K562 (cell line): Measurements from ENCODE around the gene USP48. TPM values are rescaled to one million over a fixed set of nuclear protein-coding genes. Genes with fewer than 3 reads are reported as not detected.

ENCODE experiments used
- BCL6 ChIP-seq: fragments of 250-450 bp; sonication (Bioruptor Pico); IDR thresholded peaks from 2 replicates; pipeline ENCODE4 v1.4.0; 2020
- DNMT1 ChIP-seq: fragments of 450-650 bp; IDR thresholded peaks from 2 replicates; pipeline ENCODE4 v1.6.1; 2016; ENCODE audit warnings: antibody characterized with exemption, mild to moderate bottlenecking
- ESRRA ChIP-seq: fragments of 450-650 bp; IDR thresholded peaks from 2 replicates; pipeline ENCODE4 v1.6.1; 2014; ENCODE audit warnings: low read depth, mild to moderate bottlenecking, moderate library complexity, borderline replicate concordance
- ETV6 ChIP-seq, 3 experiments: fragments of 150-350 bp in 1 of 3; sonication (generic) in 1 of 3; formaldehyde crosslinking in 1 of 3; IDR thresholded peaks; 2 replicates each; pipeline versions ENCODE4 v1.6.1 to v1.8.0; 2014 to 2022; ENCODE audit warnings: borderline replicate concordance in 2 of 3, low read depth in 2 of 3, antibody characterized with exemption in 1 of 3, low read length in 1 of 3, mild to moderate bottlenecking in 1 of 3, missing genetic modification reagents in 1 of 3
- GTF2E2 ChIP-seq: fragments of 200-800 bp; sonication (Bioruptor generic); IDR thresholded peaks from 2 replicates; pipeline ENCODE4 v1.6.1; 2016; ENCODE audit warnings: missing genetic modification characterization, missing compliant biosample characterization
- NCOA2 ChIP-seq, 2 experiments: fragments of 450-650 bp; IDR thresholded peaks; 2 replicates each; pipeline ENCODE4 v1.6.1; 2018; ENCODE audit warnings: mild to moderate bottlenecking in 2 of 2, moderate library complexity in 1 of 2; ENCODE audit not compliant: partially characterized antibody in 2 of 2
- NELFE ChIP-seq: IDR thresholded peaks from 2 replicates; pipeline ENCODE4 v1.6.1; 2011; ENCODE audit warnings: mild to moderate bottlenecking; ENCODE audit not compliant: insufficient read depth, insufficient read length
- NFATC3 ChIP-seq: fragments of 450-650 bp; IDR thresholded peaks from 2 replicates; pipeline ENCODE4 v1.6.1; 2017; ENCODE audit warnings: mild to moderate bottlenecking
- PHF20 ChIP-seq: fragments of 450-650 bp; IDR thresholded peaks from 2 replicates; pipeline ENCODE4 v1.6.1; 2018; ENCODE audit not compliant: partially characterized antibody
- RBM14 ChIP-seq: fragments of 200-400 bp; formaldehyde crosslinking; IDR thresholded peaks from 2 replicates; pipeline ENCODE4 v1.6.1; 2018; ENCODE audit warnings: low read depth, mild to moderate bottlenecking, low read length, moderate library complexity, borderline replicate concordance; ENCODE audit not compliant: insufficient read depth
- SMARCA4 ChIP-seq: fragments of 450-650 bp; IDR thresholded peaks from 2 replicates; pipeline ENCODE4 v1.6.1; 2016
- STAT5A ChIP-seq: IDR thresholded peaks from 2 replicates; pipeline ENCODE4 v1.6.1; 2012; ENCODE audit warnings: low read length, inconsistent platforms, borderline replicate concordance
- TGIF2 ChIP-seq: sonication (generic); formaldehyde crosslinking; IDR thresholded peaks from 2 replicates; pipeline ENCODE4 v1.8.1; 2022; ENCODE audit warnings: mild to moderate bottlenecking, missing genetic modification reagents, moderate library complexity
- ZNF197 ChIP-seq: fragments of 200-800 bp; sonication (Bioruptor generic); IDR thresholded peaks from 2 replicates; pipeline ENCODE4 v1.6.1; 2016; ENCODE audit warnings: low read depth, missing genetic modification characterization, missing compliant biosample characterization
- ZNF589 ChIP-seq: fragments of 200-800 bp; sonication (Bioruptor generic); IDR thresholded peaks from 2 replicates; pipeline ENCODE4 v1.6.1; 2016; ENCODE audit warnings: low read depth, missing genetic modification characterization, missing compliant biosample characterization
- ZNF717 ChIP-seq: fragments of 250-450 bp; sonication (Bioruptor Pico); IDR thresholded peaks from 2 replicates; pipeline ENCODE4 v1.5.0; 2021
- polyA plus RNA-seq, 8 experiments: library from polyadenylated mRNA; depleted of rRNA in 4 of 8; stranded (reverse) in 5 of 8; unstranded in 3 of 8; fragments of >200 nt; fragmentation: Nextera tagmentation in 2 of 8; fragmentation: Illumina TruSeq in 1 of 8; extraction: Ambion mirVana in 2 of 8; extraction: Trizol in 1 of 8; gene quantifications; 2 replicates each; pipeline versions ENCODE4 v1.2.1 to v1.2.3, GENCODE V29; 2011 to 2014; ENCODE audit warnings: inconsistent platforms in 1 of 8, missing spikeins in 1 of 8
- total RNA-seq, 7 experiments: library from RNA; depleted of rRNA in 6 of 7; stranded (reverse); fragments of >200 nt in 6 of 7; fragmentation: Illumina TruSeq in 2 of 7; extraction: Trizol in 2 of 7; gene quantifications; 2 replicates each; pipeline versions ENCODE4 v1.2.1 to v1.2.3, GENCODE V29; 2011 to 2021; ENCODE audit warnings: low replicate concordance in 1 of 7
- TF ChIP-seq, protein P1 (sequence below): sonication (generic); formaldehyde crosslinking; IDR thresholded peaks from 2 replicates; pipeline ENCODE4 v1.8.1; 2022; ENCODE audit warnings: missing genetic modification reagents
- TF ChIP-seq, protein P2 (sequence below): fragments of 450-650 bp; formaldehyde crosslinking; IDR thresholded peaks from 2 replicates; pipeline ENCODE4 v1.4.0; 2022; ENCODE audit warnings: missing genetic modification characterization
- TF ChIP-seq, protein P3 (sequence below): fragments of 450-650 bp; IDR thresholded peaks from 2 replicates; pipeline ENCODE4 v1.6.1; 2014; ENCODE audit warnings: low read depth, mild to moderate bottlenecking, moderate library complexity, borderline replicate concordance
- TF ChIP-seq, protein P4 (sequence below): fragments of 450-650 bp; IDR thresholded peaks from one replicate; pipeline ENCODE4 v1.6.1; 2018; ENCODE audit warnings: mild to moderate bottlenecking, moderate library complexity; ENCODE audit not compliant: partially characterized antibody

USP48 gene
- total and polyA plus RNA-seq, 9 of the 15 experiments (the other 6 are each of a cell fraction or from before 2014, with no cell fraction given), result 23.3 to 123 (median 106) TPM

DNA sequence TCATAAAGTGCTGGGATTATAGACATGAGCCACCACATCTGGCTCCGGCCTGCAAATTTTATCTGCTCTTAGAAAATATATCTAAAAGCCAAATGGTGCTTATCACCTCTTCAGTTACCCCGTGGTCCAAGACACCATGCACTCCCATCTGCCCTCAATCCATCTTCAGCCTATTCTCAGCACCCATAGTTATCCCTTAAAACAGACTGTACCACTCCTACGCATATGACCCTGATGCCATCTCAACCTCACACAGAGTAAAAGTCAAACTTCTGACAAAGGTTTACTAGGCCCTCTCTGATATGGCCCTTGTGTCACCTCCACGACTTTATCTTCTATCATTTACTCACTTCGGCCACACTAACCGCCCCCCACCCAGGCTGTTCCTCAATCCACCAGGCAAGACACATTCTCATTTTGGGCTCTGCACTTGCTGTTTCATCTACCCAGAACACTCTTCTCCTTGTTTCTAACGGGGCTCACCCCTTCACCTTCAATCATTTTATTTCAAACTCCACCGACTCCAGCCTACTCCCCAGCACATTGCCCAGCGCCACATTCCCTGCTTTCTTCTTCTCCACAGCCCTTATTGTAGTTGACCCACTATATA is 33.0 kb downstream of the USP48 start (continued):
- TF ChIP-seq TGIF2 (CRISPR knock-in tag), result no peak
- TF ChIP-seq ZNF197 (CRISPR knock-in tag), result peak; percentile 48; the same call in 1 of the 2 replicates
- TF ChIP-seq ZNF589, result no peak
- TF ChIP-seq SMARCA4, result peak; percentile 91
- no peak; the same call in 1 of the 2 replicates for TF ChIP-seq BCL6 (CRISPR knock-in tag)
- no peak for TF ChIP-seq NELFE
- no peak for TF ChIP-seq NCOA2 (IDR thresholded peaks at IDR 0.05; ENCODE audit: partially characterized antibody in 2 of 2)
- no peak for TF ChIP-seq GTF2E2 (tag)
- TF ChIP-seq PHF20, result no peak
- TF ChIP-seq DNMT1, result no peak
- TF ChIP-seq, protein P1, sequence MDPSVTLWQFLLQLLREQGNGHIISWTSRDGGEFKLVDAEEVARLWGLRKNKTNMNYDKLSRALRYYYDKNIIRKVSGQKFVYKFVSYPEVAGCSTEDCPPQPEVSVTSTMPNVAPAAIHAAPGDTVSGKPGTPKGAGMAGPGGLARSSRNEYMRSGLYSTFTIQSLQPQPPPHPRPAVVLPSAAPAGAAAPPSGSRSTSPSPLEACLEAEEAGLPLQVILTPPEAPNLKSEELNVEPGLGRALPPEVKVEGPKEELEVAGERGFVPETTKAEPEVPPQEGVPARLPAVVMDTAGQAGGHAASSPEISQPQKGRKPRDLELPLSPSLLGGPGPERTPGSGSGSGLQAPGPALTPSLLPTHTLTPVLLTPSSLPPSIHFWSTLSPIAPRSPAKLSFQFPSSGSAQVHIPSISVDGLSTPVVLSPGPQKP (CRISPR knock-in tag), result no peak
- no peak for TF ChIP-seq ZNF717 (CRISPR knock-in tag)
- TF ChIP-seq ESRRA, result peak; percentile 73; the same call in 1 of the 2 replicates
- TF ChIP-seq ETV6 (IDR thresholded peaks at IDR 0.05; ENCODE audit: borderline replicate concordance in 1 of 2, low read depth in 2 of 2, low read length in 1 of 2), result no peak
- no peak for TF ChIP-seq ETV6 (CRISPR knock-in tag; IDR thresholded peaks at IDR 0.05; ENCODE audit: borderline replicate concordance)
- TF ChIP-seq NFATC3, result no peak
- TF ChIP-seq, protein P2, sequence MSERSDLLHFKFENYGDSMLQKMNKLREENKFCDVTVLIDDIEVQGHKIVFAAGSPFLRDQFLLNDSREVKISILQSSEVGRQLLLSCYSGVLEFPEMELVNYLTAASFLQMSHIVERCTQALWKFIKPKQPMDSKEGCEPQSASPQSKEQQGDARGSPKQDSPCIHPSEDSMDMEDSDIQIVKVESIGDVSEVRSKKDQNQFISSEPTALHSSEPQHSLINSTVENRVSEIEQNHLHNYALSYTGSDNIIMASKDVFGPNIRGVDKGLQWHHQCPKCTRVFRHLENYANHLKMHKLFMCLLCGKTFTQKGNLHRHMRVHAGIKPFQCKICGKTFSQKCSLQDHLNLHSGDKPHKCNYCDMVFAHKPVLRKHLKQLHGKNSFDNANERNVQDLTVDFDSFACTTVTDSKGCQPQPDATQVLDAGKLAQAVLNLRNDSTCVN (CRISPR knock-in tag), result peak; percentile 68; the same call in 1 of the 2 replicates
- no peak for TF ChIP-seq RBM14
- TF ChIP-seq STAT5A, result peak; percentile 87
- TF ChIP-seq, protein P3, sequence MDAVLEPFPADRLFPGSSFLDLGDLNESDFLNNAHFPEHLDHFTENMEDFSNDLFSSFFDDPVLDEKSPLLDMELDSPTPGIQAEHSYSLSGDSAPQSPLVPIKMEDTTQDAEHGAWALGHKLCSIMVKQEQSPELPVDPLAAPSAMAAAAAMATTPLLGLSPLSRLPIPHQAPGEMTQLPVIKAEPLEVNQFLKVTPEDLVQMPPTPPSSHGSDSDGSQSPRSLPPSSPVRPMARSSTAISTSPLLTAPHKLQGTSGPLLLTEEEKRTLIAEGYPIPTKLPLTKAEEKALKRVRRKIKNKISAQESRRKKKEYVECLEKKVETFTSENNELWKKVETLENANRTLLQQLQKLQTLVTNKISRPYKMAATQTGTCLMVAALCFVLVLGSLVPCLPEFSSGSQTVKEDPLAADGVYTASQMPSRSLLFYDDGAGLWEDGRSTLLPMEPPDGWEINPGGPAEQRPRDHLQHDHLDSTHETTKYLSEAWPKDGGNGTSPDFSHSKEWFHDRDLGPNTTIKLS, result no peak
- TF ChIP-seq, protein P4, sequence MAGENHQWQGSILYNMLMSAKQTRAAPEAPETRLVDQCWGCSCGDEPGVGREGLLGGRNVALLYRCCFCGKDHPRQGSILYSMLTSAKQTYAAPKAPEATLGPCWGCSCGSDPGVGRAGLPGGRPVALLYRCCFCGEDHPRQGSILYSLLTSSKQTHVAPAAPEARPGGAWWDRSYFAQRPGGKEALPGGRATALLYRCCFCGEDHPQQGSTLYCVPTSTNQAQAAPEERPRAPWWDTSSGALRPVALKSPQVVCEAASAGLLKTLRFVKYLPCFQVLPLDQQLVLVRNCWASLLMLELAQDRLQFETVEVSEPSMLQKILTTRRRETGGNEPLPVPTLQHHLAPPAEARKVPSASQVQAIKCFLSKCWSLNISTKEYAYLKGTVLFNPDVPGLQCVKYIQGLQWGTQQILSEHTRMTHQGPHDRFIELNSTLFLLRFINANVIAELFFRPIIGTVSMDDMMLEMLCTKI, result no peak
